Measurements from ENCODE around the gene RBMS1. TPM values are rescaled to one million over a fixed set of nuclear protein-coding genes. Genes with fewer than 3 reads are reported as not detected.

The RBMS1 gene
- total and polyA plus RNA-seq, 2 of the 4 experiments (the other 2 are of a cell fraction), result 43.5 to 64.9 TPM

- H3K9me1 ChIP-seq (ENCODE audit: insufficient read depth, low read length), result peaks cover 9% of the 10 kb centered on the region
- H3K4ac ChIP-seq (ENCODE audit: low read depth, low read length), result no peak overlapping the region
- H2AK9ac ChIP-seq (replicated peaks; ENCODE audit: low read depth, low read length, poor library complexity), result no peak overlapping the region
- CTCF ChIA-PET, result no interaction called here
- in situ Hi-C loops (cut with MboI; ENCODE audit: low sequenced_read_pairs) (no loop called here), dilution Hi-C loops (cut with HindIII; ENCODE audit: low sequenced_read_pairs, unreplicated experiment) (no loop called here), intact Hi-C loops (cut with micrococcal nuclease) (no loop called here)
- POLR2A ChIA-PET (ENCODE audit: unreplicated experiment), result no interaction called here
- H3K9ac ChIP-seq (ENCODE audit: low read depth, low read length), result no peak overlapping the region
- H3K4me2 ChIP-seq (ENCODE audit: low read depth, low read length), result no peak overlapping the region
- peaks cover 12% of the 10 kb centered on the region for H3K4me1 ChIP-seq (ENCODE audit: control insufficient read depth, insufficient read depth, low read length)
- no peak overlapping the region for H2BK120ac ChIP-seq (ENCODE audit: low read depth, low read length)
- no TSS peak for BruUV-seq (replicated peaks)
- no peak overlapping the region for H4K91ac ChIP-seq (ENCODE audit: insufficient read depth, low read depth, low read length)
- H3K56ac ChIP-seq (ENCODE audit: extremely low read depth, insufficient read depth, low read length), result no peak overlapping the region
- no peak overlapping the region for H2BK20ac ChIP-seq (ENCODE audit: low read depth, low read length)
- DNase-seq (no peak), ATAC-seq (ENCODE audit: low read depth) (no peak)
- TF ChIP-seq, protein P1, sequence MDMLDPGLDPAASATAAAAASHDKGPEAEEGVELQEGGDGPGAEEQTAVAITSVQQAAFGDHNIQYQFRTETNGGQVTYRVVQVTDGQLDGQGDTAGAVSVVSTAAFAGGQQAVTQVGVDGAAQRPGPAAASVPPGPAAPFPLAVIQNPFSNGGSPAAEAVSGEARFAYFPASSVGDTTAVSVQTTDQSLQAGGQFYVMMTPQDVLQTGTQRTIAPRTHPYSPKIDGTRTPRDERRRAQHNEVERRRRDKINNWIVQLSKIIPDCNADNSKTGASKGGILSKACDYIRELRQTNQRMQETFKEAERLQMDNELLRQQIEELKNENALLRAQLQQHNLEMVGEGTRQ (IDR thresholded peaks at IDR 0.05; ENCODE audit: low read depth, low read length), result no peak
- TF ChIP-seq NFE2L2 (IDR thresholded peaks at IDR 0.05; ENCODE audit: low read depth, low read length), result no peak
- no peak for TF ChIP-seq RCOR1 (IDR thresholded peaks at IDR 0.05; ENCODE audit: insufficient replicate concordance, low read length)
- no peak for TF ChIP-seq RFX5 (IDR thresholded peaks at IDR 0.05; ENCODE audit: low read depth, low read length)
- TF ChIP-seq, protein P2, sequence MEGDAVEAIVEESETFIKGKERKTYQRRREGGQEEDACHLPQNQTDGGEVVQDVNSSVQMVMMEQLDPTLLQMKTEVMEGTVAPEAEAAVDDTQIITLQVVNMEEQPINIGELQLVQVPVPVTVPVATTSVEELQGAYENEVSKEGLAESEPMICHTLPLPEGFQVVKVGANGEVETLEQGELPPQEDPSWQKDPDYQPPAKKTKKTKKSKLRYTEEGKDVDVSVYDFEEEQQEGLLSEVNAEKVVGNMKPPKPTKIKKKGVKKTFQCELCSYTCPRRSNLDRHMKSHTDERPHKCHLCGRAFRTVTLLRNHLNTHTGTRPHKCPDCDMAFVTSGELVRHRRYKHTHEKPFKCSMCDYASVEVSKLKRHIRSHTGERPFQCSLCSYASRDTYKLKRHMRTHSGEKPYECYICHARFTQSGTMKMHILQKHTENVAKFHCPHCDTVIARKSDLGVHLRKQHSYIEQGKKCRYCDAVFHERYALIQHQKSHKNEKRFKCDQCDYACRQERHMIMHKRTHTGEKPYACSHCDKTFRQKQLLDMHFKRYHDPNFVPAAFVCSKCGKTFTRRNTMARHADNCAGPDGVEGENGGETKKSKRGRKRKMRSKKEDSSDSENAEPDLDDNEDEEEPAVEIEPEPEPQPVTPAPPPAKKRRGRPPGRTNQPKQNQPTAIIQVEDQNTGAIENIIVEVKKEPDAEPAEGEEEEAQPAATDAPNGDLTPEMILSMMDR (conservative IDR thresholded peaks at IDR 0.05; ENCODE audit: low read depth, low read length), result no peak
- no peak for TF ChIP-seq FOS (IDR thresholded peaks at IDR 0.05; ENCODE audit: low read depth, low read length)
- no peak for TF ChIP-seq BHLHE40 (IDR thresholded peaks at IDR 0.05; ENCODE audit: low read depth, low read length)
- no peak for TF ChIP-seq RAD21 (IDR thresholded peaks at IDR 0.05; ENCODE audit: low read length)
- no peak for TF ChIP-seq CHD1 (IDR thresholded peaks at IDR 0.05; ENCODE audit: low read depth, low read length)
- TF ChIP-seq SMC3 (IDR thresholded peaks at IDR 0.05; ENCODE audit: low read depth, low read length), result no peak
- no peak for TF ChIP-seq MAFK (IDR thresholded peaks at IDR 0.05; ENCODE audit: low read depth, low read length)
- TF ChIP-seq CEBPB (IDR thresholded peaks at IDR 0.05; ENCODE audit: low read depth, low read length), result no peak
- H3K9me3 ChIP-seq (ENCODE audit: control insufficient read depth, insufficient read depth, low read length), result no peaks in the 10 kb centered on the region
- H2BK15ac ChIP-seq (ENCODE audit: low read depth, low read length), result no peak overlapping the region
- no peak overlapping the region for H3K14ac ChIP-seq (replicated peaks; ENCODE audit: low read depth, low read length)
- no peak overlapping the region for H3K18ac ChIP-seq (ENCODE audit: low read depth, low read length)
- H3K36me3 ChIP-seq (ENCODE audit: control insufficient read depth, insufficient read depth, low read length), result no peaks in the 10 kb centered on the region; the same call in none of the 2 replicates
- no peak overlapping the region for H2AFZ ChIP-seq (replicated peaks; ENCODE audit: low read length, poor library complexity)
- no peak overlapping the region for H2AK5ac ChIP-seq (ENCODE audit: low read depth, low read length)
- no peak overlapping the region for H3K27ac ChIP-seq (ENCODE audit: insufficient read depth, low read length)
- peaks cover 59% of the 10 kb centered on the region for H4K20me1 ChIP-seq (ENCODE audit: insufficient read depth, low read length)
- H4K5ac ChIP-seq (ENCODE audit: low read depth, low read length), result no peak overlapping the region
- H3K23ac ChIP-seq (ENCODE audit: low read depth, low read length), result no peak overlapping the region
- peaks cover 25 to 79% of the 10 kb centered on the region in 2 experiments for H3K79me1 ChIP-seq (ENCODE audit: low read depth in 1 of 2, low read length in 2 of 2)
- no peak overlapping the region for H2BK5ac ChIP-seq (ENCODE audit: low read depth, low read length, poor library complexity, severe bottlenecking)
- no peak overlapping the region for H4K8ac ChIP-seq (ENCODE audit: low read depth in 2 of 2, low read length in 2 of 2)
- no CpG with 5 or more reads among the region's 2 CpGs for WGBS, 2 experiments (ENCODE audit: extremely low coverage in 2 of 2, insufficient read length in 1 of 2)
- no peak overlapping the region for H3K4me3 ChIP-seq (ENCODE audit: insufficient read depth, low read depth, low read length)
- no peaks in the 10 kb centered on the region for H3K27me3 ChIP-seq (ENCODE audit: control insufficient read depth, insufficient read depth, low read length)
Measured at GRCh38 chr2:160343404-160343803, 150.2 kb downstream of the RBMS1 start.

Data from IMR-90 (cell line).